Prostate gland (tissue), 2 donors: ENCODE measurements around the gene ADAMTSL2.

Experiments used
- CTCF ChIP-seq, 4 experiments: fragments of 200-600 bp in 2 of 4; fragments of 450-650 bp in 2 of 4; sonication (generic) in 2 of 4; IDR thresholded peaks; 1 replicate in 3 of 4; 2 replicates in 1 of 4; pipeline ENCODE4 v1.5.1; 2016 to 2019; ENCODE audit warnings: antibody characterized with exemption in 4 of 4, mild to moderate bottlenecking in 2 of 4, moderate library complexity in 2 of 4
- POLR2A ChIP-seq: fragments of 450-650 bp; IDR thresholded peaks from one replicate; pipeline ENCODE4 v1.6.1; 2016; ENCODE audit warnings: antibody characterized with exemption, mild to moderate bottlenecking

GRCh38 chr9:133518200-133518599 is 16.3 kb upstream of the ADAMTSL2 start:
- no peak for TF ChIP-seq POLR2A
- no peak for TF ChIP-seq CTCF (IDR thresholded peaks at IDR 0.05)
